ENCODE results near the gene RWDD1. TPM values are rescaled to one million over a fixed set of nuclear protein-coding genes. Genes with fewer than 3 reads are reported as not detected.

Gene RWDD1
- total and polyA plus RNA-seq, 2 of the 13 experiments (the other 11 are each of a cell fraction or from before 2014, with no cell fraction given), result 27.4 to 67.1 TPM

GRCh38 chr6:116550796-116551195 lies 20.5 kb upstream of the RWDD1 start (continued):
- no peak for TF ChIP-seq TFAP4 (IDR thresholded peaks at IDR 0.05; ENCODE audit: borderline replicate concordance, low read depth)
- TF ChIP-seq YEATS4 (CRISPR knock-in tag; IDR thresholded peaks at IDR 0.05; ENCODE audit: borderline replicate concordance), result no peak
- no peak for TF ChIP-seq FLYWCH1 (CRISPR knock-in tag; IDR thresholded peaks at IDR 0.05)
- TF ChIP-seq FOXC1 (CRISPR knock-in tag; IDR thresholded peaks at IDR 0.05; ENCODE audit: borderline replicate concordance), result no peak
- peak; percentile 58 for TF ChIP-seq ZGPAT (CRISPR knock-in tag; IDR thresholded peaks at IDR 0.05)
- TF ChIP-seq ZNF557 (CRISPR knock-in tag; IDR thresholded peaks at IDR 0.05), result no peak
- no peak for TF ChIP-seq CENPT (CRISPR knock-in tag; IDR thresholded peaks at IDR 0.05; ENCODE audit: low read depth)
- TF ChIP-seq ZNF10 (CRISPR knock-in tag; IDR thresholded peaks at IDR 0.05; ENCODE audit: borderline replicate concordance, low read depth), result no peak
- no peak for TF ChIP-seq PRPF4 (IDR thresholded peaks at IDR 0.05; ENCODE audit: low read depth, low read length, poor library complexity, severe bottlenecking)
- TF ChIP-seq HDAC2 (CRISPR knock-in tag; IDR thresholded peaks at IDR 0.05), result peak; percentile 76; the same call in 1 of the 2 replicates
- TF ChIP-seq ZNF292 (CRISPR knock-in tag; IDR thresholded peaks at IDR 0.05; ENCODE audit: borderline replicate concordance, low read depth), result peak; percentile 69; the same call in 1 of the 2 replicates
- TF ChIP-seq IRF2 (CRISPR knock-in tag; IDR thresholded peaks at IDR 0.05), result no peak
- TF ChIP-seq ETV5 (CRISPR knock-in tag; IDR thresholded peaks at IDR 0.05; ENCODE audit: borderline replicate concordance), result peak; percentile 45; the same call in 1 of the 2 replicates
- TF ChIP-seq ZNF136 (CRISPR knock-in tag; IDR thresholded peaks at IDR 0.05; ENCODE audit: low read depth), result no peak
- 0 out of 2 replicates have a peak, but pooled peaks have one; percentile 18 for TF ChIP-seq NCOR1 (IDR thresholded peaks at IDR 0.05; ENCODE audit: borderline replicate concordance, low read length)
- no peak for TF ChIP-seq ZNF672 (CRISPR knock-in tag; IDR thresholded peaks at IDR 0.05)
- TF ChIP-seq UBTF (CRISPR knock-in tag; IDR thresholded peaks at IDR 0.05), result no peak
- TF ChIP-seq ZBTB37 (CRISPR knock-in tag; IDR thresholded peaks at IDR 0.05), result no peak
- 0 out of 4 replicates have a peak, but pooled peaks have one; percentile 14 to 51 for TF ChIP-seq NR2F1 (CRISPR knock-in tag; IDR thresholded peaks at IDR 0.05)
- TF ChIP-seq TBX2 (CRISPR knock-in tag; IDR thresholded peaks at IDR 0.05; ENCODE audit: borderline replicate concordance), result peak; percentile 75
- TF ChIP-seq HHEX (CRISPR knock-in tag; IDR thresholded peaks at IDR 0.05), result peak; percentile 76
- TF ChIP-seq ZNF256 (CRISPR knock-in tag; conservative IDR thresholded peaks at IDR 0.05), result no peak
- TF ChIP-seq SOX6 (IDR thresholded peaks at IDR 0.05), result no peak
- TF ChIP-seq SOX6 (CRISPR knock-in tag; IDR thresholded peaks at IDR 0.05), result peak; percentile 81
- TF ChIP-seq ATF1 (CRISPR knock-in tag; IDR thresholded peaks at IDR 0.05), result peak; percentile 61

All from HepG2 (cell line).